Panc1 (cell line): Measurements from ENCODE around the gene STIL.

Source experiments
- POLR2AphosphoS5 ChIP-seq: IDR thresholded peaks from 2 replicates; pipeline ENCODE4 v1.6.1; 2012; ENCODE audit warnings: mild to moderate bottlenecking, low read depth, low read length, moderate library complexity
- SIN3A ChIP-seq: IDR thresholded peaks from 2 replicates; pipeline ENCODE4 v1.6.1; 2012; ENCODE audit warnings: low read depth, mild to moderate bottlenecking, low read length, moderate library complexity, borderline replicate concordance; ENCODE audit not compliant: insufficient read depth
- TCF7L2 ChIP-seq: IDR thresholded peaks from 2 replicates; pipeline ENCODE4 v1.6.1; 2011; ENCODE audit warnings: mild to moderate bottlenecking, low read depth, low read length, inconsistent platforms
- TF ChIP-seq, protein P1 (sequence below): fragments of 450-650 bp; IDR thresholded peaks from 2 replicates; pipeline ENCODE4 v1.5.1; 2017; ENCODE audit warnings: mild to moderate bottlenecking
- TF ChIP-seq, protein P2 (sequence below), 2 experiments: IDR thresholded peaks; 2 replicates each; pipeline ENCODE4 v1.6.1; 2011 to 2012; ENCODE audit warnings: low read depth in 2 of 2, control low read depth in 1 of 2, low read length in 1 of 2, mild to moderate bottlenecking in 1 of 2, moderate library complexity in 1 of 2; ENCODE audit not compliant: insufficient read depth in 1 of 2

DNA sequence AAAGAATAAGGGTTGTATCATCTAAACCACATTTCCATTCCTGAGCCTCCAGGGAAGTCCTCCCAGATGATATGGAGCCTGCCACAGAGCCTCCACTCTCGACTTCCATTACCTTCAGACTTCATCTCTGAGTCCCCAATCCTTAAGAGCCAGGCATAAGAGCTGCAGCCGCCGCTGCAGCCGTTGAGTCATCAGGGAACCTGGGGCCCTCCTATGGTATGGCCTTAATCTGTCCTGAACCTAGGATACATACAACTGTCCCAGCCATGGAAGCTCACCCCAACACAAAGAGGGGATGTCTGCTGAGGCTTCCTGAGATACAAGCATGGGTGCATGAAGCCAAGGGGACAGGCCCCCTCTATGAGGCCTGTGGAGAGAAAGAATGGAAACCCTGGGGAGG, 98.2 kb downstream of the STIL start:
- TF ChIP-seq, protein P1, sequence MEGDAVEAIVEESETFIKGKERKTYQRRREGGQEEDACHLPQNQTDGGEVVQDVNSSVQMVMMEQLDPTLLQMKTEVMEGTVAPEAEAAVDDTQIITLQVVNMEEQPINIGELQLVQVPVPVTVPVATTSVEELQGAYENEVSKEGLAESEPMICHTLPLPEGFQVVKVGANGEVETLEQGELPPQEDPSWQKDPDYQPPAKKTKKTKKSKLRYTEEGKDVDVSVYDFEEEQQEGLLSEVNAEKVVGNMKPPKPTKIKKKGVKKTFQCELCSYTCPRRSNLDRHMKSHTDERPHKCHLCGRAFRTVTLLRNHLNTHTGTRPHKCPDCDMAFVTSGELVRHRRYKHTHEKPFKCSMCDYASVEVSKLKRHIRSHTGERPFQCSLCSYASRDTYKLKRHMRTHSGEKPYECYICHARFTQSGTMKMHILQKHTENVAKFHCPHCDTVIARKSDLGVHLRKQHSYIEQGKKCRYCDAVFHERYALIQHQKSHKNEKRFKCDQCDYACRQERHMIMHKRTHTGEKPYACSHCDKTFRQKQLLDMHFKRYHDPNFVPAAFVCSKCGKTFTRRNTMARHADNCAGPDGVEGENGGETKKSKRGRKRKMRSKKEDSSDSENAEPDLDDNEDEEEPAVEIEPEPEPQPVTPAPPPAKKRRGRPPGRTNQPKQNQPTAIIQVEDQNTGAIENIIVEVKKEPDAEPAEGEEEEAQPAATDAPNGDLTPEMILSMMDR: no peak
- TF ChIP-seq, protein P2, sequence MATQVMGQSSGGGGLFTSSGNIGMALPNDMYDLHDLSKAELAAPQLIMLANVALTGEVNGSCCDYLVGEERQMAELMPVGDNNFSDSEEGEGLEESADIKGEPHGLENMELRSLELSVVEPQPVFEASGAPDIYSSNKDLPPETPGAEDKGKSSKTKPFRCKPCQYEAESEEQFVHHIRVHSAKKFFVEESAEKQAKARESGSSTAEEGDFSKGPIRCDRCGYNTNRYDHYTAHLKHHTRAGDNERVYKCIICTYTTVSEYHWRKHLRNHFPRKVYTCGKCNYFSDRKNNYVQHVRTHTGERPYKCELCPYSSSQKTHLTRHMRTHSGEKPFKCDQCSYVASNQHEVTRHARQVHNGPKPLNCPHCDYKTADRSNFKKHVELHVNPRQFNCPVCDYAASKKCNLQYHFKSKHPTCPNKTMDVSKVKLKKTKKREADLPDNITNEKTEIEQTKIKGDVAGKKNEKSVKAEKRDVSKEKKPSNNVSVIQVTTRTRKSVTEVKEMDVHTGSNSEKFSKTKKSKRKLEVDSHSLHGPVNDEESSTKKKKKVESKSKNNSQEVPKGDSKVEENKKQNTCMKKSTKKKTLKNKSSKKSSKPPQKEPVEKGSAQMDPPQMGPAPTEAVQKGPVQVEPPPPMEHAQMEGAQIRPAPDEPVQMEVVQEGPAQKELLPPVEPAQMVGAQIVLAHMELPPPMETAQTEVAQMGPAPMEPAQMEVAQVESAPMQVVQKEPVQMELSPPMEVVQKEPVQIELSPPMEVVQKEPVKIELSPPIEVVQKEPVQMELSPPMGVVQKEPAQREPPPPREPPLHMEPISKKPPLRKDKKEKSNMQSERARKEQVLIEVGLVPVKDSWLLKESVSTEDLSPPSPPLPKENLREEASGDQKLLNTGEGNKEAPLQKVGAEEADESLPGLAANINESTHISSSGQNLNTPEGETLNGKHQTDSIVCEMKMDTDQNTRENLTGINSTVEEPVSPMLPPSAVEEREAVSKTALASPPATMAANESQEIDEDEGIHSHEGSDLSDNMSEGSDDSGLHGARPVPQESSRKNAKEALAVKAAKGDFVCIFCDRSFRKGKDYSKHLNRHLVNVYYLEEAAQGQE (IDR thresholded peaks at IDR 0.05; ENCODE audit: insufficient read depth in 1 of 2, low read depth in 2 of 2, low read length in 1 of 2): no peak
- TF ChIP-seq POLR2AphosphoS5 (no peak), SIN3A (no peak), TCF7L2 (no peak)
